Measurements from ENCODE around the gene HAND2.

Gene HAND2

DNA sequence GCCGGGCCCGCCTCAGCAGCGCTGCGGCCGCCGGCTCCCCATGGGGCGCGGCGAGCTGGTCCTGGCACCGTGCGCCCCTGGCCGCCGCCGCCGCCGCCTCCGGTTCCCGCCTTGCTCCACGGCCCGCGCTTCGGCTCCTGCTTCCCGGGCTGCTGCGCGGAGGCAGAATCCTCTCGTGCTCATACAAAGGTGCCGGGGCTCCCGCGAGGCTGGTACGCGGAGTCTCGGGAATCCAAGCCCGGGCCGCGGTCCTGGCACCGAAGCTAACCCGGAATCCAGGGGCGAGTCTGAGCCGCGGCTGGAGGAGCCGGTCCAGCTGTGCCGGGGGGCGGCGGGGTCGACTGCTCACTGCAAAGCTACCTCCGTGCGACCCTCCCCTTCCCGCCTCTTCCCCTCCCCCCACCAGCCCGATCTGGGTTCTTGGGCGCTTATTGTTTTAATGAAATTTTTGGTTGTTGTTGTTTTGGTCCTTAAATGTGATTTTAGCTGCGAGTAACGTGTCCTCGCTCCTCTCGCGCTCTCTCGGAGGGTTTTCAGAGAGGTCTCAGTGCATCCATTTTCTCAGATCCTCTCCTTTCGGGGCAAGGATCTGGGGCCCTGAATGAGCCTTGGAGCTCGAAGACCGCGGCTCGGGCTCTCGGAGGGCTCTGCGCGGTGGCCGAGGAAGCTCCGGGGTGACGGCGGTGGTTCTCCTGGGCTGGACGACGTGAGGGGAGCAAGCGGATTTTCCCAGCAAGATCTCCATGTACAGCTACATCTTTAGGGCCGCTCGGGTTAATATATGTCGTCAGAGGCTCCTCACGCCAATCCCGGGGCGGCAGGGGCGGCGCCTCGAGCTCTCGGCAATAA lies at the start of gene HAND2:
Gene HAND2 (minus strand): TSS at position 753 of the 849 bp plus-strand sequence. CDS start 940 bp downstream, outside the sequence.
- DNase-seq: no peak

- DNase-seq: no peak
These were observed 48.9 kb upstream of the HAND2 start for GRCh38 chr4:173578956-173579355.

DNA sequence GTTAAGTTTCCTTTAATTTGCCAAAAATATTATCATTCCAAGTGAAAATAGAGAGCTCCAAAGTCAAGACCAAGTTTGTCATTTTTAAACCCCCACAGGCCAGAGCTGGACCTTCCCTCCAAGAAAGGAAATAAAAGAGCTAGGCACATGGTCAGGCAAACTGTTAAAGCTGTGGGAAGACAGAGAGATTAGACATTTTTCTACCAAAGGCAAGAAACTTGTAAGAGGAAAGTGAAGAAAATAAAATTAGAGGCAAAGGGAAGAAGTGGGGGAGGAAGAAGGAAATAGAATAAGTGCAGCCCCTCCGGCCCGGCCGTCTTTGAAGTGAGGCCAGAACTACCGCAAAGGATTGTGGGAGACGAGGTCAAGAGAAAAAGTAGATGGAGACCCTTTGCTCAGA lies 47.9 kb upstream of the HAND2 start:
- DNase-seq: no peak

- no peak for DNase-seq
These were observed 45.6 kb upstream of the HAND2 start for GRCh38 chr4:173575482-173576152.

- DNase-seq: no peak
These were observed 43.7 kb upstream of the HAND2 start for GRCh38 chr4:173573725-173574124.

DNA sequence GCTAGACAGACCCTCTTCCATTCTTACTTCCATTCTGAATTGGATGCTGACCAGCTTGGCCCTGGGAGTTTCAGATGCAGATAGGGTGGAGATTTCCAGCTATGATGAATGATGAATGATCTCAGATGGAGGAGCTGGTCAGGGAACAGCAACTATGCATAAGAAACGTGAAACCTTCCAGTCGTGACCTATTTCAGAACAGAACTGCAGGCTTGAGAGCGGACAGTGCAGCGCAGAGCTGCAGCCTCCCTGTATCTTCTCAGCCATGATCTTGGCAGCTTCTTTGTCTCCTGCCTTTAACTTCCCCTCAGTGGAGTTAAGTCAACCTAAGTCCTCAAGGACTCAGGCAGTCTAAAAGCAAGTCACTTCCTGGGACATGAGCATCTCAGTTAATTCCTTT lies 43.3 kb upstream of the HAND2 start:
- no peak for DNase-seq

GRCh38 chr4:173572493-173573129 lies 42.6 kb upstream of the HAND2 start:
- DNase-seq: no peak

GRCh38 chr4:173571620-173572019 lies 41.6 kb upstream of the HAND2 start:
- DNase-seq: no peak

GRCh38 chr4:173565281-173565680 lies 35.3 kb upstream of the HAND2 start:
- DNase-seq: no peak

DNA sequence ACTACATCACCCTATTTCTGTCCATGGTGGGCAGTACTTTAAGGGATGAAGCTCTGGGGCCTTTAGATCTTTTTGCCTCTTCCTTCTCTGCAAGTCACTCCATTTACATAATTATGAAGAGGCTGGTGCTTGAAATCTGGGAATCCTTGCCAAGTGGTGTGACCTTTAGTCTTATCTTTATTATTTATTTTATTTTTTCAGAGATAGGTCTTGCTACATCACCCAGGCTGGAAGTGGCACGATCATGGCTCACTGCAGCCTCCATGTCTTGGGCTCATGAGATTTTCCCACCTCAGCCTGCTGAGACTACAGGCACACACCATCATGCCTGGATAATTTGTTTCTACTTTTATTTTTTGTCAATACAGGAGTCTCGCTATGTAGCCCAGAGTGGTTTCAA lies 34.4 kb upstream of the HAND2 start:
- DNase-seq: no peak

- no peak for DNase-seq
These were observed 30.9 kb upstream of the HAND2 start for GRCh38 chr4:173560896-173561295.

DNA sequence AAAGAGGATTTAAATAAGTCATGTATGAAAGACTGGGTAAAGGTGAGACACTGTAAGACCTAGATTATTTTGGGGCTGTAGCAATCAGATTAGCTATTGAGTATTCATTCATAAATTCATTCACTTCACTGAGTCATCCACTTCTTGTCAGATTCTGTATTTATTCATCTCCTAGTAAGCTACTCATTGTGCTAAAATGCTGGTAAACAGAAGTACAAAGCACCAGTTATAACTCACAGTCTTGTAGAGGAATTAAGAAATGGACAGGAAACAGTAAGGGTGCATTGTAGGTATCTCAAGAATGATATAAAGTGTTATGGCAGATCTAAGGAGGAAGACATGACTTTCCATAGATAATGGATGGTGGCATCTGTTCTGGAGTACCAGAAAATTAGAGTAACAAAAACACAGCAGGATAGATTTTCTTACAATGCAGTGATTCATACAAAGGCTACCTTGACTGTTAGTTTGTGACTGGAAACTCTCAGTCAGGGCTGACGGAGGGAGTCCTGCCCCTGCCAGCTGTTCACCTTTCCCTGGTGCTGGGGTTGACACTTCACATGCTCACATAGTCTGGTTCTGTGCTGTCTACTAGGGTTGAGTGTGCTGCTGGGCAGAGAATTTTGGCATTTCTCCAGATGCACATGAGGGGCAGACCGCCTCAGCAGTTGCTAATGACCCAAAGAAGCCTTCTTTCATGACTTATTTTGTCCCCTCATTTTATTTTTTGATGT lies 26.5 kb upstream of the HAND2 start:
- no peak for DNase-seq

- DNase-seq: no peak
These were observed 17.9 kb upstream of the HAND2 start for GRCh38 chr4:173547889-173548288.

DNA sequence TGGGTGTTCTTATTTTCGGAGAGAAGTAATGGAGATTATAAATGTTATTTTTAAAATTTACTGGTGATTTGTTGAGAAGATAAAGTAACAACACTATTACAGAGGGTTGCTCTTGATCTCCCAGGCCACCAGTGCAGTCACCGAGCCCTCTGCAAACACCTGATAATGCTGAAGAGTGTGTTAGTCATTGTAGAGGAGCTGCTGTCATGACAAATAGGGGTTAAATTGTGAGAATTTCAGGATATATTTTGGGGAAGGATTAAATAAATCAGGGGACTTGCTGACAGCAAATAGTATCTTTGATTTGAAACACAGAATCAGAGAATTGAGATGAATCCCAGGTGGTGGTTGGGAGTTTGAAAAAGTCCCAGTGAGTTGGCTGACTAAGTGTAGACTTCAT lies 16.7 kb upstream of the HAND2 start:
- no peak for DNase-seq

GRCh38 chr4:173545440-173545839 lies 15.4 kb upstream of the HAND2 start:
- no peak for DNase-seq

- DNase-seq: no peak
These were observed 13.2 kb upstream of the HAND2 start for GRCh38 chr4:173543266-173543665.

- DNase-seq: no peak
These were observed 10.0 kb upstream of the HAND2 start for GRCh38 chr4:173539986-173540385.

GRCh38 chr4:173538909-173539445 lies 8.9 kb upstream of the HAND2 start:
- DNase-seq: no peak

DNA sequence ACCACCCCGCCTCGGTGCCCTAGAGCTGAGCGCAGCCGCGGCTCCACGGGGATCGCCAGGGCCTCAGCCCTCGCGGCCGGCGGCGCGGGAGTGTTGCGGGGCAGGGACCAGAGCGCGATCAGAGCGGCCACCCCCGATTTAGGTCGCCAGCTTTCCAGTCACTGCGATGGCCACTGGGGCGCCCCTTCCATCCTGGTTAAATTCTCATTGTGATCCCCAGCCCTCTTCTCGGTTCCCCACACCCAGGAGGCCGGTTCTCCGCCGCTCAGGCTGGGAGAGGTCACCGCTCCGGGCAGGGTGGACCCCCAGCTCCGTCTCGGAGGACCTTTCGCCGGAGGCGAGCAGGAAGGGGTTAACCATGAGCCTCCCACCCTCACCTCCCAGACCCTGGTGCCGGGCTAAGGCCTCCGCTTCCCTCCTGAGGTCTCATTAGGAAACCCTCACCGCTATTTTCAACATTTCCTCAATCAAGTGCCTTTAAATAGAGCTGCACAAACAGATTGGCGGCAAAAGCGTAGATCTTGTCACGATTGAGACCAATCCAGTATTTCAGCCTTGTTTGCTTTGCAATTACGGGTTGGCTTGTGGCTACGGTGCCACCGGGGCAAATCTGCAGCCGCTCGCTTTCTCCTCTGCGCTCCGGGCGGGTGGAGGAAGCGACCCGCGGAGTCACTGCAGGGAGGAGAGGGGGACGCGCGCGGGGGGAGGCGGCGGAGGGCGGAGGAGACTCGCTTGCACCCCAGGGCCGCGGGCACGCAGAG lies 8.3 kb upstream of the HAND2 start:
- DNase-seq: no peak

GRCh38 chr4:173537613-173538147 lies 7.7 kb upstream of the HAND2 start:
- no peak for DNase-seq

GRCh38 chr4:173536808-173537429 lies 6.9 kb upstream of the HAND2 start:
- no peak for DNase-seq
